Hematopoietic multipotent progenitor cell treated with erythropoietin and hydrocortisone succinate and interleukin-3 and kit ligand, for 6 days (in vitro differentiated cells): ENCODE data around the gene SH3D19.

ENCODE experiments used
- DNase-seq: peaks from one replicate; pipeline ENCODE4 v3.0.0-alpha.2; 2015

The SH3D19 gene

GRCh38 chr4:151226004-151226932 is 99.1 kb downstream of the SH3D19 start:
- DNase-seq: no peak

GRCh38 chr4:151223465-151223864 is 101.9 kb downstream of the SH3D19 start:
- DNase-seq: no peak

GRCh38 chr4:151219948-151220347 is 105.5 kb downstream of the SH3D19 start:
- no peak for DNase-seq

- DNase-seq: no peak
These were observed 106.3 kb downstream of the SH3D19 start for GRCh38 chr4:151219091-151219490.

- no peak for DNase-seq
These were observed 107.1 kb downstream of the SH3D19 start for GRCh38 chr4:151218343-151218742.

GRCh38 chr4:151217326-151217725 is 108.1 kb downstream of the SH3D19 start:
- DNase-seq: no peak

GRCh38 chr4:151215295-151215694 is 110.1 kb downstream of the SH3D19 start:
- peak; percentile 3 for DNase-seq

- DNase-seq: no peak
These were observed 117.5 kb downstream of the SH3D19 start for GRCh38 chr4:151207868-151208267.

- DNase-seq: no peak
These were observed 118.2 kb downstream of the SH3D19 start for GRCh38 chr4:151207186-151207585.

GRCh38 chr4:151206241-151207005 is 119.0 kb downstream of the SH3D19 start:
- DNase-seq: no peak

GRCh38 chr4:151205722-151206121 is 119.7 kb downstream of the SH3D19 start:
- DNase-seq: no peak

GRCh38 chr4:151204925-151205524 is 120.4 kb downstream of the SH3D19 start:
- DNase-seq: no peak

GRCh38 chr4:151202851-151203455 is 122.5 kb downstream of the SH3D19 start:
- DNase-seq: no peak

- no peak for DNase-seq
These were observed 123.0 kb downstream of the SH3D19 start for GRCh38 chr4:151202381-151202780.

- no peak for DNase-seq
These were observed 125.8 kb downstream of the SH3D19 start for GRCh38 chr4:151199319-151200190.

GRCh38 chr4:151198748-151199147 is 126.7 kb downstream of the SH3D19 start:
- no peak for DNase-seq

GRCh38 chr4:151197247-151197646 is 128.2 kb downstream of the SH3D19 start:
- DNase-seq: no peak

GRCh38 chr4:151195801-151196200 is 129.6 kb downstream of the SH3D19 start:
- no peak for DNase-seq

- DNase-seq: no peak
These were observed 132.0 kb downstream of the SH3D19 start for GRCh38 chr4:151193414-151193813.

GRCh38 chr4:151192556-151193235 is 132.7 kb downstream of the SH3D19 start:
- no peak for DNase-seq
